ENCODE data around the gene MRFAP1L1.

DNA sequence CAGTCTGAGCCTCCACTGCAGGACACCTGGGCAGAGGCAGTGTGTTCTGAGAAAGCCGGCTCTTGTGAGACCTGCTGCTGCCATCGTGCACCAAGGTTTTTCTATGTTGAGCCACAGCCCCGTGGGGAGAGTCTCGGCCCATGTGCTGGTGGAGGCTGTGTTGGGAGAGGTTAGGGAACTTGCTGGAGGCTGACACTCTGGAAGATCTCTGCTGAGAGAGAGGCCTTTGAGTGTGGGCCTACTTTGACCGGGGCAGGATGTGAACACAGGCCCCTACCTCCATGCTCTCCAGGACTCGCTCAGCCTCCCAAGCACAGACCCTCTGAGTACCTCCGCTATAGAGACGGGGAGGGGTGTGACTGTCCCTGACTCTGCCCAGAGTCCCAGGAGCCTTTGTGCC is 17.3 kb downstream of the MRFAP1L1 start:
- TF ChIP-seq, protein P1, sequence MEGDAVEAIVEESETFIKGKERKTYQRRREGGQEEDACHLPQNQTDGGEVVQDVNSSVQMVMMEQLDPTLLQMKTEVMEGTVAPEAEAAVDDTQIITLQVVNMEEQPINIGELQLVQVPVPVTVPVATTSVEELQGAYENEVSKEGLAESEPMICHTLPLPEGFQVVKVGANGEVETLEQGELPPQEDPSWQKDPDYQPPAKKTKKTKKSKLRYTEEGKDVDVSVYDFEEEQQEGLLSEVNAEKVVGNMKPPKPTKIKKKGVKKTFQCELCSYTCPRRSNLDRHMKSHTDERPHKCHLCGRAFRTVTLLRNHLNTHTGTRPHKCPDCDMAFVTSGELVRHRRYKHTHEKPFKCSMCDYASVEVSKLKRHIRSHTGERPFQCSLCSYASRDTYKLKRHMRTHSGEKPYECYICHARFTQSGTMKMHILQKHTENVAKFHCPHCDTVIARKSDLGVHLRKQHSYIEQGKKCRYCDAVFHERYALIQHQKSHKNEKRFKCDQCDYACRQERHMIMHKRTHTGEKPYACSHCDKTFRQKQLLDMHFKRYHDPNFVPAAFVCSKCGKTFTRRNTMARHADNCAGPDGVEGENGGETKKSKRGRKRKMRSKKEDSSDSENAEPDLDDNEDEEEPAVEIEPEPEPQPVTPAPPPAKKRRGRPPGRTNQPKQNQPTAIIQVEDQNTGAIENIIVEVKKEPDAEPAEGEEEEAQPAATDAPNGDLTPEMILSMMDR (IDR thresholded peaks at IDR 0.05; ENCODE audit: low read depth, low read length, poor library complexity, severe bottlenecking), result no peak
- TF ChIP-seq EZH2phosphoT487 (IDR thresholded peaks at IDR 0.05; ENCODE audit: borderline replicate concordance, low read length), result no peak

All from DOHH2 (cell line).